ENCODE results near the gene DHRS13.
"Not testable (repeated sequence)": the region's sequence is repeated elsewhere in the genome, so short reads cannot be mapped to it uniquely, and the experiment has no call there.

The DHRS13 gene

DNA sequence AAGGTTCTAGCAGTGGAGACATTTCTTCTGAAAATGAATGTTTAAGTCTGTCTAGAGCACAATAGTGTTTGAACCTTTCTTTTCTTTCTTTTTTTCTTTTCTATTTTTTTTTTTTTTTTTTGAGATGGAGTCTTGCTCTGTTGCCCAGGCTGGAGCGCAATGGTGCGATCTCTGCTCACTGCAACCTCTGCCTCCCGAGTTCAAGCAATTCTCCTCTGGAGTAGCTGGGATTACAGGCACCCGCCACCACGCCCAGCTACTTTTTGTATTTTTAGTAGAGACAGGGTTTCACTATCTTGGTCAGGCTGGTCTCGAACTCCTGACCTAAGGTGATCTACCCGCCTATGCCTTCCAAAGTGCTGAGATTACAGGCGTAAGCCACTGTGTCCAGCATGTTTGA lies 31.6 kb upstream of the DHRS13 start:
- not testable (repeated sequence) for DNase-seq

DNA sequence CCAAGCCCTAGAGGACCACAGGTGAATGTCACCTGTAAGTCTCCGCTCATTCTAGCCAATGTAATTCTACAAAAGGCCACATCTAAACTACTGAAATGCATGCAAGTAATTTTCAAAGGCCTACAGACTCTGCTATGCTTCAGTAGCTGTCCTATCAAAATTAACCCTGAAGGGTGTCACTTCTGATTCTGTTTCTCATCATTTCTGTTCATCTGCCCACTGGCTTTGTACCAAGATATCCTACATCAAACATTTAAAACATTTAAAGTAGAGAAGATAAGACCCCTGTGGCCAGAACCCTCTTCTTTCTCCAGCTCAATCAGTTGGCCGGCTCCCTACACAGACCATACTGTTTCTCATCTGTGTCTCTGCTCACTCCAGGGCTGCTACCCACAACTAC lies 26.9 kb upstream of the DHRS13 start:
- DNase-seq, result no peak

DNA sequence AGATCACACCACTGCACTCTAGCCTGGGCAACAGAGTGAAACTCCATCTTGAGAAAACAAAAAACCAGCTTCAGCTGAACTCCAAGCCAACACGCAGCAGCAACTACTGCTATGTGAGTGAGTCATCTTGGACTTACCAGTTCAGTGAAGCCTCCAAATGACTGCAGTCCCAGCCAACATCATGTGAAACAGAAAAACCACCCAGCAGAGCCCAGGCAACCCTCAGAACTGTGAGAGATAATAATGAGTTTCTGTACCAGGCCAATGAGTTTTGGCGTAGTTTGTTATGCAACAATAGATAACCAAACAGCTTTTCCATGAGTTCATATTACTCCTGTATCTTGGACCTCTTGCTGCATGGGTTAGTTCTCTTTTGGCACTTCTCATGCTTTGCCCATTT lies 25.2 kb upstream of the DHRS13 start:
- peak; percentile 33 for DNase-seq

DNA sequence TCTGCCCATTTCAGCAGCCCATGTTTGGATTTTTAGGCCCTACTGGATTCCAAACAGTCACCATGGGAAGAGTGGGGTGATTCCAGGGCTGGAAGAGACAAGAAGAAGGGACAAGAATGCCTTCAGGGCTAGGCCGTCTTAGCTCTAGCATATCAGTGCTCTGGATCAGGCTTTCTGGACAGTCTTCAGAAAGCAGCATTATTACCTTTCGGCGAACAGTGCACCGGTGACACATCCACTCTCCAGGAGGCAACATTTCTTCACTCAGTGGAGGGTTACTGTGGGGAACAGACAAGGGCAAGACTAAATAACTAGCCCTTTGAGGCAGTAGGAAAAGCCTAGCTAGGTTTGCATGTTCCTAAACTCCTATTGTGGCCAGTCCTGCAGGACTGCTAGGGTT lies 23.9 kb upstream of the DHRS13 start:
- no peak for DNase-seq

DNA sequence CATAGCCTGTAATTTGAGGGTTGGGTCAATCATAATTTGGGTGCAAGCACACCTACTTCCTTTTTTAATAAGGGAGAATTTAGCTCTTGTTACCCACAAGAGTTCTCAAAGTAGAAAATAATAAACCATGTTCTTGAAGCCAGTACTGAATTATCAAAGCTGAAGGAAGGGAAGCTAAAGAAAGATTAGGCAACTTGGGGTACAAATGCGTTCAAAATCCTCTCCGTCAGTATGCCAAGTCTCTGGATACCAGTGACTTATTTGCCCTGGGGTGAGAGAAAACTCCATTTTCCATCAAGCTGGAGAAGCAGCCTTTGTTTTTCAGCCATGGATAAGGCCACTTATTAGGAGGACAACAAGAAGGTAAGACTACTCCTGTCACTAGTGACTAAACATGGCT lies 23.5 kb upstream of the DHRS13 start:
- DNase-seq, result no peak

DNA sequence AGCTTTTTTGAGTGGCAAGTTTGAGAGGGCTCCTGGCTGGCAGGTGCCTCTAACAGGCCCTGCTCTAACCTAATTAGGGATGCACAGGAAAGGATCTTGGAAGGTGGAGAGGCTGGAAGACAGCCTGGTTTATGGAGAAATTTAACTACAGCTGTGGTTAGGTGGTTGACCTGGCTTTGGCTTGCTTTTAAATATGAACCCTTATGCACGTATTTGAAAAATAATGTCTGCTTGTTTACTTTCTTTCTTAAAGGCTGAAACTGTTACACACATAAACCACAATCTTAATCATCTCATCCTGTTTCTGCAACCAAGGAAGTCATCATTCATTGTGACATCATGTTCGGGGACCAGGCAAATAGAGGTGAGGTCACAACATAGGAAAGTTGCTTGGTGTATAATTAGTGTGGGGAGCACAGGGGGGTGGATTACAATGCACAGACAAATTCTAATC lies 23.1 kb upstream of the DHRS13 start:
- DNase-seq, result peak; percentile 94

DNA sequence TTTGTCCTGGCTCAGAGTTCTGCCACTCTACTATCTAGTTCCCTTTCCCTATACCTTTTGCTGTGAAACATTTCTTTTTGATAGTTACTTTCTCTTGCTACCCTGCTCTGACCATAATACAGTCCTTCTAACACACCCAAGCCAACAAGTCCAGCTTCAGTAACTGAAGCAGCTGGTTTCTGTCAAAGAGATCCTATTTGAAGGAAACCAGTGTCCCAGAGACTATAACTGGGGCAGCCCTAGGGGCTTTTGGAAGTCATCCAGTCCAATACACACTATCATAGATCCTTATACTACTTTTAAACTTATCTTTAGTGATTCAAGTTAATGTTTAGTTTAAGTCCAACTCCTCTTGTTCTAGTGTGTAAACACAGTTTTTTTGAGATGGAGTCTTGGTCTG lies 17.3 kb upstream of the DHRS13 start:
- no peak for DNase-seq

DNA sequence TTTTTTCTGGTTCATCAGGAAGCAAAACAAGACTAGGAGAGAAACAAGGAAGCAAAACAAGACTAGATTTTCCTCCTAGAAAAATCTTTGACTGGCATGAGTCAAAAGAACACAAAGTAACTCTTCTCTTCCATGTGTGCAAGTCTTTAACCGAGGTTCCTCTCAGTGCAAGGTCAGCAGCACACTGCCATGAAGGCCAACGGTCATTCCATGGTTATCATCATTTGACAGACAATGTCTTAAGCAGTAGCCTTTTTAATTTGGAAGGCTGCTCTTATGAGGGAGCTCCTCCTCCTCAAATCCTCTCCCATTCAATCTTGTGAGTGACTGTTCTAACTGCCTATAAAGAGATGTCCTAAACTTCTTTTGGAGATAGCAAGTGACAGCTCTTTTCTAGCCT lies 15.4 kb upstream of the DHRS13 start:
- DNase-seq, result no peak

DNA sequence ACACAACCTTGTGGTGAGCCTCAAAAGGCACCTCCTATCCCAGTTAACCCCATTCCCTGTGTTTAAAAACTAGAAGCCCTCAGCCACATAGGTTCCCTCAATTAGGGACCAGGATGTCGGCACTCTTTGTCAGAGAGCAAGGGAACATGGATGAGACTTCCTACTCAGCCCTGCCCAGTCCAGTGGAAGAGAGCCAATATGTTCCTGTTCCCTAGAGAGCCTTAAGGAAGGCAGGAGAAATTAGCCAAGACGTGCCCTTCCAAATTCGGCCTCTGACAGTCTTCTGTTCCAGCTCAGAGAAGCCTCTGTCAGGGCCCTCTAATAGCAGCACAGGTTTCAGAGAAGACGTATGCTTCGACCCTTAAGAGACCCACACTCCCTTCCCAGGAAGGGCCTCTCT lies 14.6 kb upstream of the DHRS13 start:
- no peak for DNase-seq

DNA sequence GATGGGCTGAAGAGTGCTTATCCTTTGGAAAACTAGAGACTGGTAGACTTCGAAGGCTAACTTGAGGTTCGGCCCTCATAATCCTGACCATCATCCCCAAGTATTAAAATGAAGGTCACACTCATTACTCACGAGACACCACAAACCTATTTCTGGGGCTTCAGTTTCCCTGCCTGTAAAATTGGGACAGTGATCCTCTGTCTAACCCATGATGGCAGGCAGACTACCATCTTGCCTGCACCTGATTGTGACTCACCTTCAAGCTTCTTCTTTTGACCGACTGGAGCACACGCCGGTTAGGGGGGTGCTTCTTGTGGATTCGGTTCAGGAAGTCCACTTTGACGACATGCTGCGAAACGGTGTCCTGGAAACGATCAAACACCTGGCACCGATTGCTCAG lies 14.2 kb upstream of the DHRS13 start:
- no peak for DNase-seq

DNA sequence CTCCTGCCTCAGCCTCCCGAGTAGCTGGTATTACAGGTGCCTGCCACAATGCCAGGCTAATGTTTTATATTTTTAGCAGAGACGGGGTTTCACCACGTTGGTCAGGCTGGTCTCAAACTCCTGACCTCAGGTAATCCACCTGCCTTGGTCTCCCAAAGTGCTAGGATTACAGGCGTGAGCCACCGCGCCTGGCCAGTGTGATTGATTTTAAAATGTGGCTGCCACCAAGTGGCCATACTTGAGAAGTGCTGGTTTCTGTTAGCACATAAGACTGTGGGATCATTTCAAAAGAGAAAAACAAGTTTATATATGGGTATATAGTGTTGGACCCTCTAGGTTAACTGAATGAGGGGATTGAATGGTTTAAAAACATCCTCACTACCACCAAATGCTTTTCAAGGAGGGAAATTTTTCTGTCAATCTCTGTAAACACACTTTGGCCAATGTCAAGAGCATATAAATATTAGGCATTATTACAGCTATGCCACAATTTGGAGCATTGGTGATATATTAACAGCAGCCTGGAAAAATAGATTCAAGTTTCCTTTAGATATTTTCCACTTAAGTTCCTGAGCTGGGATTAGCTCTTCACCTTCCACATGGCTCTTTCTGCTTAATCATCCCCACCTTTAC lies 13.5 kb upstream of the DHRS13 start:
- DNase-seq, result peak; percentile 69

DNA sequence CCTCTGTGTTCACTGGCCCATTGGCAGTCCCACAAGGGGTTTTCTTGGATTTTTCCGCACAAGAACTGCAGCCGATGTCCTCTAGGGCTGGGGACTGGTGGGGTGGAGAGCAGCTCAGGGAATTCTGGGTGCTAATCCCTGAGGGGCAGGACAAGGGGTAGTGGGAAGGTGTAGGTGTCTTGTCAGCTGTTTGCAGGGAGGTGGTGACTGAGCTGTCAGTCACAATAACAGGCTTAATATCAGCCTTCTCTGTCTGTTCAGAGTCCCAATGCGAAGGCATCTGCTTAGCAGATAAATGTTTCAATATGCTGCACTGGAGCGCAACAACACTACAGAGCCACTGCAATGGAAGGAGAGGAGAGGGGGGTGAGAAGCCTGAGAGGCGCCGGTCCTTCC lies 10.1 kb upstream of the DHRS13 start:
- DNase-seq, result no peak

DNA sequence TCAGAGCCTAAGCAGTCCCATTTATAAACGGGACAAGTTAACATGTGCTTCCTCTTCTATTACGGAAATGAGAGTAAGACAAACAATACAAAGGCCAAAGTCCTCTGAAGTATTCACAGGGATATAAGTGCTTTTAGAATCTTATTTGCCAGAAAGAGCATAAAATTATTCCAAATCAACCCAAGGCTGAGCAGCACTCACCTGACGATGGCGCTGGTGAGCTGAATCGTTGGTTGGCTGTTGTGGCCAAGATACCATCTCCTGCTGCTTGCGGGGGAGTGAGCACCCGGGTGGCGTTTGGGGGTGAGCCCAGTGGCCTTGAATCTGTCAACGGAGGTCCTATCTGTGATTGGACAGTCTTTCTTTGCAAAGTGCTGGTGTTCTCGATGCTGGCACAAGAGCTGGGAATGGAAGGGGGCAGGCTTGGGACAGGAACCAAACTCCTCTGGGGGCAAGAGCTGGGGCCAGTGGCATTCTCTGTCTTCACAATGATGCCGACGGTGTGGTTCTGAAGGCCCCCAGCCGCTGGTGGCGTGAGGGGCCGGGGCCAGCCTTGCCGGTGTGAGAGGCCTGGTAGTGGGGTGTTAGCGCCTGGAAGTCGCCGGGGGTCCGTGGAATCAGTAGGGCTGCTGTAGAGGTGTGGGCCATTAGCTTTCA lies 9.5 kb upstream of the DHRS13 start:
- peak; percentile 22 for DNase-seq

DNA sequence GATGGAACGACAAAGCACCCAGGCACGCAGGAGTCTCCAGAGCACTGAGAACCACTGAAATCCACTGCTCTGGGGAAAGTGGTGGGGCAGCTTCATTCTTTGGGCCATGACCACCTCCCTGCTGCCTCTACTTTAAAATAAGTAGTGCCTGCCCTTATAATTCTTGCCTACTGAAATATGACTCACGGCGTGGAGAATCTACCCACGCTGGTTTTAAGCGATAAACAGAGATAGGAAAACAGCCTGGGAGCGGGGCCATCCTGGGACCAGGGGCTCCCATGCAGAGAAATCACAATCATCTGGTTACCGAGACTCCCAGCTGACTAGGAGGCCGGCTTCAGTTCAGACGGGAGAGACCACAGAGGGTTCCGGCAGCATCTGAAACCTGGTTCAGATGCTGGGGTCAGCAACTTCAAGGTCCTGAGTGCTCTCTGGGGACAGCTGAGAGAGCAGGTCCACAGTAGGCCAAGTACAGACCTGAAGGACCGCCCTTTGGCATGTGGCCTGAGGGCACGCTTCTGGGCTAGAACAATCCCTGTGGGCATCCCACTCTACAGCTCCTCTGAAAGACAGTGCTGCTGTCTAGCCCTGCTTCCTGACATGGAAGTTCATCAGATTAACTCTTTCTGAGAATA lies 8.6 kb upstream of the DHRS13 start:
- DNase-seq, result no peak

DNA sequence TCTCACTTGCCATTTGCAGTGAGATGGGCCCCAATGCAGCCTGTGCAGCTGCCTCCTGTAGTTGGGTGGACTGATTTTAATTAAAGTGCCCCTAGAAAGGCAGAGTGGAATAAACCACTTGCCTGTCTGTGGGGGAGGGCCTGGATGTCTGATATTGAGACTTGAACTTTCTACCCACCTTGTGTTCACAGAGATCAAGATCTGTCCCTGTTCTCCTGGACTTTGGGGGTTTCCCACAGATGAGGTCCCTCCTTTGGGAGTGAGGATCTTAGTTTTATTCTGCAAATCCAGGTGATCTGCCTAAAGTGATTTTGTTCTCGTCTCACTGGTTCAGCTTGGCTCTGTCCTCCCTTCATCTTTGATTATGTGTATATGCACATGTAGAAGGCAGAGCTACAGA lies 7.7 kb upstream of the DHRS13 start:
- no peak for DNase-seq

DNA sequence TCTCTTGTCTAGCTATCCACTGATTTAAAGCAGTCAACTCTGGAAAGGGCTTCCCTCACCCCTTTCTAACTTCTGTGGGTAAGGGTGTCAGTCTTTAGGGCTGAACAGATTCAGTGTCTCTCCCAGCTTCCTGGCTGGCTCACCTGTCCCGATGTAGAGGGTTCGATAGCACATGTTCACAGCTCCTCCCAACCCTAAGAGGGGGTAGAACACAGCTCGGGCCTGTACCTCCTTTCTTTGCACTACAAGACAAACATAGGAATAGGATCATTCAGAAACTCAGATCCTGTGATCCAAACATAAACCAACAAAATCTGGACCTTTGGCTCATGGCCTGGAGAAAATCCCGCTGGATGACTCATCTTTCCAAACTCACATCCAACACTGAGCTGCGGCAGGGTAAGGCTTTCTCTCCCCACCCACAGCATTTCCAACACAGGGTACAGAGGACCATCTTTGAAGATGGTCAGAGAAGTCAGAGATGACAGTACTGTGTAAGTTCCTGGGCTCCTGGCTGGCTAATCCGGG lies 5.8 kb upstream of the DHRS13 start:
- DNase-seq, result no peak

DNA sequence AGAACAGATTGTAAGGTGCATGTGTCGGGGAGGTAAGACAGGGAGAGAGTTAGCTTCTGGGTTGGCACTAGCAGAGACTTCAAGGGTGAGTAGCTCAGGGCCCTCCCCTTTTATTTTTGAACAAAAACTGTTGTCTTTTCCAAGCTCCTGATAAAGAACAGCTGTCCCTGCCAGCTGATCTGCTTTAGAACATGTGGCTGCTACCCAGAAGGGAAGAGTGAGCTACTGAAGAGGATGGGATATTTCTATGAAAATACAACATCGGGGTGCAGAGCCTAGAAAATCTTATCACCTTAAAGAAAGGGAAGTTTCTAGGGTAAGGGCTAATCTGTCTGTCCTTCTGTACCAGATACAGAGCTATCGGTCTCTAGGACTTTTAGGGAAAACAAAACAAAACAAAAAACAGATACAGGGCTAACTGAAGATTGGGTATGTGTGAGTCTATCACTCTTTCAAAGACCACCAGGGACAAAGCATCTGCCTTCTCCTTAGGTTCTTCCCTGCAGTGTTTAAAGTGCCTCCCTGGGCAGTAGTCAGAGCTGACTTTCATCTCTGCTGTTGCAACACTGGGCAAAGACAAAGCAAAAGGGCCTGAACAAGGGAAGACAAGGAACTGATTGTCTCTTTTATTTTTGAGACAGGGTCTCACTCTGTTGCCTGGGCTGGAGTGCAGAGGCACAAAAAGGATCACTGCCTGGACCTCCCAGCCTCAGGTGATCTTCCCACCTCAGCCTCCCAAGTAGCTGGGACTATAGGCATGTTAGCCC lies 5.0 kb upstream of the DHRS13 start:
- DNase-seq, result no peak

DNA sequence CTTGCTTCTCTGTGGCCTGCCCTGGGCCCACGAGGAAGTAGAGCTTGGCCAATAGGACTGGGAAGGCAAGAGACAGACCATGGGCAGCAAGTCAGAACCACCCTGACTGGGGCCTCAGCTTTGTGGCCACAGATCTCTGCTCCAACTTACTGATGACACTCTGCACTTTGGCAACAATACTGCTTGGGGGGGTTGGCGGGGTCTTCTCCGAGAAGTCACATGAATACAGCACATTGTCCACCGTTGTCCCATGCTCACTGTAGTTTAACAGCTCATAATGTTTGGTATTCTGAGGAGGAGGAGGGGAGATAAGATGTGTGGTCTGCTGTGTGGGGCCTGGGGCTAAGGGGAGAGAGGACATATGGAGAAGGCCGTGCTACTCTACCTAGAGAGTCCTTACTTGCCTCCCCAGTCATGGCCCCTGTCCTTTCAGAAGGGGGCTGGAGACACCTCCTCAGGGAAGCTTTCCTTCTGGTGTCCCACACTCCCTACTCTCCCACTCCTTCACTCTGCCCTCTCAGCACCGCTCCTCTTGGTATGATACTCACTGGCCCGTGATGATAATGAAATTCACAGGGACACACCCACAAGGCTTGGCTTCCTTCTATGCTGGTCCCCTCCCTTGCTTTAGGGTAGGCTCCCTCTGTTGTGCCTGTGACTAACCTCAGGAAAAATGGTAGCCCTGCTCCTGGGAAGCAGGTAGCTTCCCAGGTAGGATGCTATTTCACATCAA lies 4.0 kb upstream of the DHRS13 start:
- no peak for DNase-seq

DNA sequence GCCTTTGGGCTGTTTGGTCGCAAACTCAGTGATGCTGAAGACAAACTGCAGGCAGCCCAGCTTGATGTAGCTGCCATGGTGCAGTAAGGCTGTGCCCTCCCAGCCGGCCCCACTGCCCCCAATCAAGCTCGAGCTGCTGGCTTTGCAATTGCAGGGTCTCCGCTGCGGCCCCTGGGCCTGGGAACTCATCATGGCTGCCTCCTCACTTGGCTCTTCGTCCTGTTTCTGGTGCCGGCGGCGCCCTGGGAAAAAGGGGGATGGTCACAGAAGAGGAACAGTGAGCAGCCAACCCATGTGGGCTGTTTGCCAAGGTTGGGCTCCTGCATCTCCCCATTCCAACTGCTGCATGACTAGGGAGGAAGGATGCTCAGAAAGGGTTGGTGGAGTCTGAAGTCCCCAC lies 3.4 kb upstream of the DHRS13 start:
- DNase-seq, result no peak

DNA sequence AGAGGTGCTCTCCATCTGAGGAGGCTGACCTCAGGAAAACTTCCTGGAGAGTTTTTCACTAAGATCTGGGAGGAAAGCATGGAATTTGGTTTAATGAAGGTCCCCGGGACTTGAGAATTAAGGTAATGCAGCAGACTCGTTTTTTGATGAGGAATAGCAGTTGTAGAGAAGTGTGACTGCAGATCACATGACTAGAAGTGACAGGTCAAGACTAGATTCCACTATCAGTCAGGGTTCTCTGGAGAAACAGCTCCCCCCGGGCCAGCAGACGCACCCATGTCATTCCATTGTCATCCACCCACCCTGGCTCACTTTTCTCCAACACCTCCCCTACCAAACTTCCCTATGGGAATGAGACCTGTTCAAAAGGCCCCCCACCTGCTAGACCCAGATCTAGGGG lies 1.9 kb upstream of the DHRS13 start:
- no peak for DNase-seq

DNA sequence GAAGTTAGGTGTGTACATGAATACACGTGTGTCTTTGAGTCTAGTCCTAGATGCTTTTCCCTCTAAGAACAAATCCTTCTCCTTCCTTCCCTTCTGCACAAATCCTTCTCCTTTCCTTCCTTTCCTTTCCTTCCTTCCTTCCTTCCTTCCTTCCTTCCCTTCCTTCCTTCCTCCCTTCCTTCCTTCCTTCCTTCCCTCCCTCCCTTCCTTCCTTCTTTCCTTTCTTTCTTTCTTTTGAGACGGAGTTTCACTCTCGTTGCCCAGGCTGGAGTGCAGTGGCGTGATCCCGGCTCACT lies 615 bp upstream of the DHRS13 start:
- DNase-seq, result not testable (repeated sequence)

DNA sequence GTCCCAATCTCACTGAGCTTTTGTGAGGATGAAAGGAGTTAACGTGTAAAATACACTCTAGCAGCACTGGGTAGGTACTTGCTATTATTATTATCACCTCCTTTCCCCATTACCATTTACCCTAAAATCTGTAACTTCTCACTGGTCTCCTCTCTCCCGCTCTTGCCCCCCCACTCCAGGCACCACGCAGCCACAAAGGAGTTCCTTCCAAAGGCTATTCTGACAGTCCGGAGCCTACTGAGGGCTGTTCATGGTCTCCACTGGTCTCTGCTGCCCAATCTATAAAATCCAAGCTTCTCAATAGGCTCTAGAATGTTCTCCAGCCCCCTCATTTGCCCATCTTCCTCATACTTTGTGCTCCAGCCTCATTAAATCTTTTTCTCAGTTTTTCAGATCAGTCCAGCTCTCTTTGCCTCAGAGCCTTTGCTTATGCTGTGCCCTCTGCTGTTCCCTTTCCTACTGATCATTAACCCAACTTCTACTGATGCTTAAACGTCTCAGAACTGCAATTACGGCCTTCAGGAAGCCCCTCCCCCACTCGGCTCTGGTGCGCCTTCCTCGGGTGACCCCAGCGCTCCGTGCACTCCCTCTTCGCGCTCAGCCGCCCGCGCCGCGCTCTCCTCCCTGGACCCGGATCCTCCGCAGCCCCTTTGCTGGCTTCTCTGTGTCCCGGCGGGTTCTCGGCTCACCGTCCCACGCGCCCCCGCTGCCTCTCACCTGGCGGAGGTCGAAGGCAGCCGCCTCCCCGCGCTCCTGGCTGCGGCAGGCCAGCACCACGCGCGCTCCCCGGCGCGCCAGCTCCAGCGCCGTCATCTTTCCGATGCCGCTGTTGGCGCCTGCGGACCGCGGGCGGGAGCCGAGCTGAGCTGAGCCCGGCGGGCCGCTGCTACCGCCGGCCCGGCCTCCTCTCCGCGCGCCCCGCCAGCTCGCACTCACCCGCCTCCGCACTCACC lies 737 bp downstream of the DHRS13 start:
- peak; percentile 54 for DNase-seq
